Calu3 (cell line): ENCODE results near the gene S100A7. TPM values are rescaled to one million over a fixed set of nuclear protein-coding genes. Genes with fewer than 3 reads are reported as not detected.

Experiments
- BruUV-seq: library from RNA; stranded (reverse); fragments of 400-500 nt; replicated peaks from 2 replicates; lab custom pipeline; 2021; lab: Mats Ljungman, UMichigan
- CTCF ChIA-PET: fragments of 300-600 bp; sonication (Branson Sonifier 250); formaldehyde crosslinking; loops from one replicate; lab custom pipeline; 2022; ENCODE audit warnings: antibody characterized with exemption; lab: Charles Lee
- DNase-seq: peaks from one replicate; pipeline ENCODE4 v3.0.0; 2022
- H3K27ac Mint-ChIP-seq: one replicate; pipeline ENCODE4 v1.8.0; 2022; ENCODE audit warnings: mixed read lengths; ENCODE audit not compliant: unreplicated experiment
- H3K27me3 Mint-ChIP-seq: one replicate; pipeline ENCODE4 v1.8.0; 2022; ENCODE audit warnings: mixed read lengths; ENCODE audit not compliant: unreplicated experiment
- H3K36me3 Mint-ChIP-seq: one replicate; pipeline ENCODE4 v1.8.0; 2022; ENCODE audit warnings: mild to moderate bottlenecking, moderate library complexity, mixed read lengths; ENCODE audit not compliant: insufficient read depth, unreplicated experiment
- H3K4me1 Mint-ChIP-seq: one replicate; pipeline ENCODE4 v1.8.0; 2022; ENCODE audit warnings: mild to moderate bottlenecking, low read depth, mixed read lengths; ENCODE audit not compliant: unreplicated experiment
- H3K4me3 Mint-ChIP-seq: one replicate; pipeline ENCODE4 v1.8.0; 2022; ENCODE audit warnings: mild to moderate bottlenecking, low read depth, moderate library complexity, mixed read lengths; ENCODE audit not compliant: unreplicated experiment
- H3K9me3 Mint-ChIP-seq: one replicate; pipeline ENCODE4 v1.8.0; 2022; ENCODE audit warnings: low read depth, mixed read lengths; ENCODE audit not compliant: unreplicated experiment
- CTCF ChIP-seq: fragments of 200-600 bp; IDR thresholded peaks from one replicate; pipeline ENCODE4 v1.8.0; 2022; ENCODE audit warnings: antibody characterized with exemption; ENCODE audit not compliant: unreplicated experiment
- intact Hi-C: fragments of 100-400 bp; cut with micrococcal nuclease; formaldehyde crosslinking; loops from one replicate; pipeline ENCODE4 v1.10.0; 2022; ENCODE audit not compliant: unreplicated experiment
- total RNA-seq: library from RNA; stranded (reverse); gene quantifications from 2 replicates; pipeline ENCODE4 v1.2.3, GENCODE V29; 2022

S100A7 gene
- total RNA-seq, 1 experiment from 2014 or later: not detected

GRCh38 chr1:153490272-153491051, 30.0 kb upstream of the S100A7 start:
- H3K4me3 Mint-ChIP-seq: no peak overlapping the region
- TF ChIP-seq CTCF: no peak
- intact Hi-C loops: no loop called here
- no peaks in the 10 kb centered on the region for H3K36me3 Mint-ChIP-seq
- H3K9me3 Mint-ChIP-seq: no peaks in the 10 kb centered on the region
- no peak overlapping the region for H3K27ac Mint-ChIP-seq
- CTCF ChIA-PET: interaction anchor here (1.1 to 1.3 kb wide), 2 partner anchors 20 to 138 kb away, joined by 4 to 7 read pairs; no protein-coding TSS in a partner anchor
- DNase-seq: peak; percentile 50
- peaks cover 45% of the 10 kb centered on the region for H3K27me3 Mint-ChIP-seq
- BruUV-seq: no TSS peak
- peaks cover 8% of the 10 kb centered on the region for H3K4me1 Mint-ChIP-seq

- Mint-ChIP-seq H3K27ac (no peak overlapping the region), H3K4me1 (peaks cover 13% of the 10 kb centered on the region), H3K9me3 (no peaks in the 10 kb centered on the region), H3K36me3 (no peaks in the 10 kb centered on the region), H3K27me3 (peaks cover 55% of the 10 kb centered on the region), H3K4me3 (no peak overlapping the region)
- intact Hi-C loops: no loop called here
- BruUV-seq: no TSS peak
- CTCF ChIA-PET: no interaction called here
- TF ChIP-seq CTCF: no peak
- DNase-seq: no peak
Measured at GRCh38 chr1:153488731-153489130, 28.3 kb upstream of the S100A7 start.

GRCh38 chr1:153487707-153488106, 27.3 kb upstream of the S100A7 start:
- H3K27me3 Mint-ChIP-seq: peaks cover 46% of the 10 kb centered on the region
- intact Hi-C loops: no loop called here
- no peaks in the 10 kb centered on the region for H3K9me3 Mint-ChIP-seq
- DNase-seq: no peak
- no TSS peak for BruUV-seq
- H3K27ac Mint-ChIP-seq: no peak overlapping the region
- H3K36me3 Mint-ChIP-seq: no peaks in the 10 kb centered on the region
- CTCF ChIA-PET: interaction anchor here (0.5 kb wide), 1 partner anchor 240 kb away, joined by 3 read pairs; the partner anchor contains the start of gene INTS3
- H3K4me1 Mint-ChIP-seq: peaks cover 18% of the 10 kb centered on the region
- H3K4me3 Mint-ChIP-seq: no peak overlapping the region
- no peak for TF ChIP-seq CTCF

GRCh38 chr1:153485863-153486262, 25.4 kb upstream of the S100A7 start:
- no peak overlapping the region for H3K4me3 Mint-ChIP-seq
- no TSS peak for BruUV-seq
- CTCF ChIA-PET: no interaction called here
- H3K27me3 Mint-ChIP-seq: peaks cover 49% of the 10 kb centered on the region
- no peaks in the 10 kb centered on the region for H3K9me3 Mint-ChIP-seq
- intact Hi-C loops: no loop called here
- no peak for TF ChIP-seq CTCF
- no peak overlapping the region for H3K27ac Mint-ChIP-seq
- DNase-seq: no peak
- peaks cover 21% of the 10 kb centered on the region for H3K4me1 Mint-ChIP-seq
- H3K36me3 Mint-ChIP-seq: no peaks in the 10 kb centered on the region
